Mesenchymal stem cell (in vitro differentiated cells and primary cell): ENCODE results near the gene REXO4.

Experiments
- DNase-seq: peaks from one replicate; pipeline ENCODE4 v3.0.0-alpha.2; 2013
- H2AFZ ChIP-seq: one replicate; pipeline ENCODE4 v1.6.1; 2013; ENCODE audit warnings: low read depth, mild to moderate bottlenecking, control low read depth, inconsistent platforms, low read length, moderate library complexity
- H2AK5ac ChIP-seq: 2 replicates; pipeline ENCODE4 v1.6.1; 2013; ENCODE audit warnings: low read length, moderate library complexity, mild to moderate bottlenecking, inconsistent platforms; ENCODE audit not compliant: severe bottlenecking
- H2BK120ac ChIP-seq: one replicate; pipeline ENCODE4 v1.6.1; 2013; ENCODE audit warnings: low read depth, mild to moderate bottlenecking, inconsistent platforms, low read length, moderate library complexity
- H2BK12ac ChIP-seq, 2 experiments: one replicate each; pipeline ENCODE4 v1.6.1; 2013; ENCODE audit warnings: inconsistent platforms in 2 of 2, low read length in 2 of 2, mild to moderate bottlenecking in 2 of 2, moderate library complexity in 2 of 2, control low read depth in 1 of 2
- H2BK15ac ChIP-seq: one replicate; pipeline ENCODE4 v1.6.1; 2013; ENCODE audit warnings: mild to moderate bottlenecking, low read depth, inconsistent platforms; ENCODE audit not compliant: poor library complexity, severe bottlenecking
- H2BK5ac ChIP-seq: 2 replicates; pipeline ENCODE4 v1.6.1; 2013; ENCODE audit warnings: low read depth, mild to moderate bottlenecking, low read length, control low read depth, inconsistent platforms; ENCODE audit not compliant: poor library complexity, severe bottlenecking
- H3K14ac ChIP-seq, 2 experiments: one replicate each; pipeline ENCODE4 v1.6.1; 2013; ENCODE audit warnings: inconsistent platforms in 2 of 2, low read length in 2 of 2, control low read depth in 1 of 2, mild to moderate bottlenecking in 1 of 2, moderate library complexity in 1 of 2
- H3K18ac ChIP-seq, 2 experiments: one replicate each; pipeline ENCODE4 v1.6.1; 2013; ENCODE audit warnings: inconsistent platforms in 2 of 2, low read length in 2 of 2, control low read depth in 1 of 2, low read depth in 1 of 2, mild to moderate bottlenecking in 1 of 2
- H3K23ac ChIP-seq, 2 experiments: one replicate each; pipeline ENCODE4 v1.6.1; 2013; ENCODE audit warnings: inconsistent platforms in 2 of 2, low read length in 2 of 2, mild to moderate bottlenecking in 2 of 2, moderate library complexity in 2 of 2, control low read depth in 1 of 2
- H3K27ac ChIP-seq: 2 replicates; pipeline ENCODE4 v1.5.1; 2013; ENCODE audit warnings: mild to moderate bottlenecking, moderate library complexity, low read length, control low read depth, inconsistent platforms; ENCODE audit not compliant: poor library complexity, severe bottlenecking
- H3K27me3 ChIP-seq, 2 experiments: 2 replicates each; pipeline versions ENCODE4 v1.6.1 to v1.7.0; 2013; ENCODE audit warnings: low read length in 2 of 2, mild to moderate bottlenecking in 2 of 2, moderate library complexity in 2 of 2, control low read depth in 1 of 2, inconsistent platforms in 1 of 2; ENCODE audit not compliant: control insufficient read depth in 1 of 2, insufficient read depth in 1 of 2
- H3K36me3 ChIP-seq, 2 experiments: 2 replicates each; pipeline versions ENCODE4 v1.6.1 to v1.7.0; 2013; ENCODE audit warnings: low read length in 2 of 2, control low read depth in 1 of 2, inconsistent platforms in 1 of 2, low read depth in 1 of 2, mild to moderate bottlenecking in 1 of 2; ENCODE audit not compliant: insufficient read depth in 2 of 2, control insufficient read depth in 1 of 2
- H3K4ac ChIP-seq, 2 experiments: one replicate each; pipeline ENCODE4 v1.6.1; 2013; ENCODE audit warnings: inconsistent platforms in 2 of 2, low read length in 2 of 2, mild to moderate bottlenecking in 2 of 2, moderate library complexity in 2 of 2, control low read depth in 1 of 2, low read depth in 1 of 2
- H3K4me1 ChIP-seq: 2 replicates; pipeline ENCODE4 v1.6.1; 2013; ENCODE audit warnings: low read depth, low read length, control low read depth; ENCODE audit not compliant: control insufficient read depth, insufficient read depth
- H3K4me2 ChIP-seq: 2 replicates; pipeline ENCODE4 v1.6.1; 2013; ENCODE audit warnings: low read length, mild to moderate bottlenecking, inconsistent platforms; ENCODE audit not compliant: poor library complexity, severe bottlenecking
- H3K4me3 ChIP-seq, 2 experiments: 2 replicates each; pipeline versions ENCODE4 v1.5.1 to v1.7.0; 2013; ENCODE audit warnings: low read length in 2 of 2, mild to moderate bottlenecking in 2 of 2, control low read depth in 1 of 2, low read depth in 1 of 2; ENCODE audit not compliant: insufficient read depth in 1 of 2
- H3K79me1 ChIP-seq: replicated peaks from 2 replicates; pipeline ENCODE4 v1.6.1; 2013; ENCODE audit warnings: mild to moderate bottlenecking, control low read depth, low read length, inconsistent platforms; ENCODE audit not compliant: poor library complexity, severe bottlenecking
- H3K9ac ChIP-seq: 2 replicates; pipeline ENCODE4 v1.7.0; 2013; ENCODE audit warnings: mild to moderate bottlenecking, low read length, moderate library complexity
- H3K9me3 ChIP-seq: 2 replicates; pipeline ENCODE4 v1.7.0; 2013; ENCODE audit warnings: mild to moderate bottlenecking, low read length; ENCODE audit not compliant: control insufficient read depth
- H4K8ac ChIP-seq: one replicate; pipeline ENCODE4 v1.6.1; 2013; ENCODE audit warnings: inconsistent platforms, mild to moderate bottlenecking, low read length, moderate library complexity
- H4K91ac ChIP-seq: one replicate; pipeline ENCODE4 v1.6.1; 2013; ENCODE audit warnings: mild to moderate bottlenecking, low read length, inconsistent platforms
- WGBS: methylation state at CpG from one replicate; pipeline ENCODE4 v1.1.7; 2013; ENCODE audit warnings: mixed read lengths; 5-methylcytosine and 5-hydroxymethylcytosine counted together

The REXO4 gene

GRCh38 chr9:133439337-133439736, 21.5 kb upstream of the REXO4 start:
- no peaks in the 10 kb centered on the region for H3K79me1 ChIP-seq
- H3K27me3 ChIP-seq = peaks cover 0 to 15% of the 10 kb centered on the region in 2 experiments
- H4K8ac ChIP-seq = no peak overlapping the region
- H3K9me3 ChIP-seq = no peaks in the 10 kb centered on the region
- no peak overlapping the region for H2BK15ac ChIP-seq
- H3K36me3 ChIP-seq = no peaks in the 10 kb centered on the region
- H3K27ac ChIP-seq = no peak overlapping the region
- H2BK5ac ChIP-seq = no peak overlapping the region
- H3K23ac ChIP-seq = no peak overlapping the region
- DNase-seq = no peak
- no peak overlapping the region for H3K4me3 ChIP-seq
- no peak overlapping the region for H2BK120ac ChIP-seq
- H2AFZ ChIP-seq = no peak overlapping the region
- H3K18ac ChIP-seq = no peak overlapping the region
- H4K91ac ChIP-seq = no peak overlapping the region
- H3K4ac ChIP-seq = no peak overlapping the region
- H3K9ac ChIP-seq = no peak overlapping the region
- H3K4me2 ChIP-seq = no peak overlapping the region
- no peak overlapping the region for H3K14ac ChIP-seq
- peaks cover 6% of the 10 kb centered on the region for H3K4me1 ChIP-seq
- H2AK5ac ChIP-seq = no peak overlapping the region
- H2BK12ac ChIP-seq = no peak overlapping the region
- 75% methylated on average over 4 of the region's 4 CpGs for whole genome bisulfite sequencing

- H3K18ac ChIP-seq = no peak overlapping the region
- H3K23ac ChIP-seq = no peak overlapping the region
- H2BK120ac ChIP-seq = no peak overlapping the region
- no peak for DNase-seq
- no peaks in the 10 kb centered on the region for H3K9me3 ChIP-seq
- no peak overlapping the region for H4K8ac ChIP-seq
- H2BK5ac ChIP-seq = no peak overlapping the region
- no peak overlapping the region for H2AK5ac ChIP-seq
- no peak overlapping the region for H2BK12ac ChIP-seq
- H3K79me1 ChIP-seq = no peaks in the 10 kb centered on the region
- H3K4me2 ChIP-seq = no peak overlapping the region
- H3K14ac ChIP-seq = no peak overlapping the region
- peak overlapping the region; percentile 12 for H4K91ac ChIP-seq
- H3K4ac ChIP-seq = no peak overlapping the region
- 93% methylated on average over 20 of the region's 20 CpGs for WGBS
- no peaks in the 10 kb centered on the region for H3K4me1 ChIP-seq
- H2AFZ ChIP-seq = no peak overlapping the region
- no peak overlapping the region for H3K4me3 ChIP-seq
- no peak overlapping the region for H3K27ac ChIP-seq
- H3K36me3 ChIP-seq = no peaks in the 10 kb centered on the region
- H3K27me3 ChIP-seq = peaks cover 0 to 9% of the 10 kb centered on the region in 2 experiments
- no peak overlapping the region for H2BK15ac ChIP-seq
- H3K9ac ChIP-seq = no peak overlapping the region
Observed at GRCh38 chr9:133437753-133438531, 20.1 kb upstream of the REXO4 start.

- Histone ChIP-seq H3K79me1 (no peaks in the 10 kb centered on the region), H3K18ac (no peak overlapping the region), H3K14ac (no peak overlapping the region), H2BK15ac (no peak overlapping the region), H3K27ac (no peak overlapping the region), H3K4me3 (no peak overlapping the region), H3K36me3 (no peaks in the 10 kb centered on the region), H4K8ac (no peak overlapping the region), H2AFZ (no peak overlapping the region), H3K27me3 (peaks cover 0 to 9% of the 10 kb centered on the region in 2 experiments), H2BK5ac (no peak overlapping the region), H4K91ac (no peak overlapping the region), H3K4me2 (no peak overlapping the region), H2AK5ac (no peak overlapping the region), H3K9me3 (no peaks in the 10 kb centered on the region), H3K4ac (no peak overlapping the region), H2BK120ac (no peak overlapping the region), H3K9ac (no peak overlapping the region), H2BK12ac (no peak overlapping the region), H3K4me1 (no peaks in the 10 kb centered on the region), H3K23ac (no peak overlapping the region)
- no peak for DNase-seq
- WGBS = 93% methylated on average over 13 of the region's 16 CpGs
Observed at GRCh38 chr9:133436681-133437080, 18.9 kb upstream of the REXO4 start.

GRCh38 chr9:133433351-133433843, 15.6 kb upstream of the REXO4 start:
- no peak overlapping the region for H3K18ac ChIP-seq
- H3K14ac ChIP-seq = no peak overlapping the region
- H3K9me3 ChIP-seq = no peaks in the 10 kb centered on the region
- no peak overlapping the region for H3K23ac ChIP-seq
- no peak overlapping the region for H2AFZ ChIP-seq
- H2BK15ac ChIP-seq = no peak overlapping the region
- no peak overlapping the region for H3K27ac ChIP-seq
- H3K79me1 ChIP-seq = no peaks in the 10 kb centered on the region
- H2BK12ac ChIP-seq = no peak overlapping the region
- no peak overlapping the region for H2BK120ac ChIP-seq
- no peak overlapping the region for H4K91ac ChIP-seq
- H3K4me3 ChIP-seq = no peak overlapping the region
- no peak overlapping the region for H2AK5ac ChIP-seq
- no peak for DNase-seq
- H3K4me2 ChIP-seq = no peak overlapping the region
- no peak overlapping the region for H4K8ac ChIP-seq
- H3K4me1 ChIP-seq = peaks cover 14% of the 10 kb centered on the region
- H3K9ac ChIP-seq = no peak overlapping the region
- no peak overlapping the region for H3K4ac ChIP-seq
- H2BK5ac ChIP-seq = no peak overlapping the region
- H3K36me3 ChIP-seq = no peaks in the 10 kb centered on the region
- H3K27me3 ChIP-seq = peaks cover 0 to 16% of the 10 kb centered on the region in 2 experiments
- 91% methylated on average over 11 of the region's 11 CpGs for WGBS
